ENCODE data around the gene ARHGAP42.

Gene ARHGAP42

DNA sequence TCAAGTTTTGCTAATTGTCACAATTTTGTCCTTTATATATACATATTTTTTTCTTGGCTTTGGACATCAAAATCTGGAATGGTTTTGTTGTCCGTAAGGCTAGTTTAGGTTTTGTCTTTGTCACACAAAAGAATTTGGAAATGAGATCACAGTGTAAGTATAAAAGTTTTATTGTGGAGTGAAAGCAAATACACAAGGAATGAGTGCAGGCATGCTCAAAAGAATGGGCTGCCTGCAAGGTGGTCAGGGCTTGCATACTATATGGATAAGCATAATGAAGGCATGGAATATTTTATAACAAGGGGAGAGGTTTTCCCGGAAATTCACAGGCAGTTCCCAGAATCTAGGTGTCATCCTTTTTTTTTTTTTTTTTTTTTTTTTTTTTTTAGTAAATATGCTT, 150.2 kb downstream of the ARHGAP42 start:
- H3K36me3 ChIP-seq (ENCODE audit: insufficient read depth, low read length), result no peaks in the 10 kb centered on the region
- H3K4me1 ChIP-seq (ENCODE audit: insufficient read depth, low read length), result no peaks in the 10 kb centered on the region
- no peak for TF ChIP-seq EZH2 (IDR thresholded peaks at IDR 0.05; ENCODE audit: borderline replicate concordance, low read depth, low read length, severe bottlenecking)
- TF ChIP-seq, protein P1, sequence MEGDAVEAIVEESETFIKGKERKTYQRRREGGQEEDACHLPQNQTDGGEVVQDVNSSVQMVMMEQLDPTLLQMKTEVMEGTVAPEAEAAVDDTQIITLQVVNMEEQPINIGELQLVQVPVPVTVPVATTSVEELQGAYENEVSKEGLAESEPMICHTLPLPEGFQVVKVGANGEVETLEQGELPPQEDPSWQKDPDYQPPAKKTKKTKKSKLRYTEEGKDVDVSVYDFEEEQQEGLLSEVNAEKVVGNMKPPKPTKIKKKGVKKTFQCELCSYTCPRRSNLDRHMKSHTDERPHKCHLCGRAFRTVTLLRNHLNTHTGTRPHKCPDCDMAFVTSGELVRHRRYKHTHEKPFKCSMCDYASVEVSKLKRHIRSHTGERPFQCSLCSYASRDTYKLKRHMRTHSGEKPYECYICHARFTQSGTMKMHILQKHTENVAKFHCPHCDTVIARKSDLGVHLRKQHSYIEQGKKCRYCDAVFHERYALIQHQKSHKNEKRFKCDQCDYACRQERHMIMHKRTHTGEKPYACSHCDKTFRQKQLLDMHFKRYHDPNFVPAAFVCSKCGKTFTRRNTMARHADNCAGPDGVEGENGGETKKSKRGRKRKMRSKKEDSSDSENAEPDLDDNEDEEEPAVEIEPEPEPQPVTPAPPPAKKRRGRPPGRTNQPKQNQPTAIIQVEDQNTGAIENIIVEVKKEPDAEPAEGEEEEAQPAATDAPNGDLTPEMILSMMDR (IDR thresholded peaks at IDR 0.05; ENCODE audit: borderline replicate concordance, extremely low read depth, low read length, poor library complexity, severe bottlenecking), result no peak
- no peak overlapping the region for H3K27ac ChIP-seq (ENCODE audit: low read length)
- no peak overlapping the region for H3K9ac ChIP-seq (ENCODE audit: low read depth, low read length)
- no peaks in the 10 kb centered on the region for H3K79me2 ChIP-seq (ENCODE audit: insufficient read depth, low read length)
- ATAC-seq (ENCODE audit: insufficient read depth, low read depth) (no peak), DNase-seq (no peak)
- H2AFZ ChIP-seq (ENCODE audit: low read depth, low read length), result no peak overlapping the region
- no peak overlapping the region for H3K4me2 ChIP-seq (ENCODE audit: insufficient read depth, low read length)
- no peaks in the 10 kb centered on the region for H3K9me3 ChIP-seq (ENCODE audit: insufficient read depth, low read length, severe bottlenecking)
- H4K20me1 ChIP-seq (ENCODE audit: insufficient read depth, low read length), result no peaks in the 10 kb centered on the region
- no peak overlapping the region for H3K4me3 ChIP-seq (ENCODE audit: low read depth in 1 of 2, low read length in 2 of 2)
- H3K27me3 ChIP-seq (ENCODE audit: insufficient read depth, low read length, poor library complexity), result no peaks in the 10 kb centered on the region

DNA sequence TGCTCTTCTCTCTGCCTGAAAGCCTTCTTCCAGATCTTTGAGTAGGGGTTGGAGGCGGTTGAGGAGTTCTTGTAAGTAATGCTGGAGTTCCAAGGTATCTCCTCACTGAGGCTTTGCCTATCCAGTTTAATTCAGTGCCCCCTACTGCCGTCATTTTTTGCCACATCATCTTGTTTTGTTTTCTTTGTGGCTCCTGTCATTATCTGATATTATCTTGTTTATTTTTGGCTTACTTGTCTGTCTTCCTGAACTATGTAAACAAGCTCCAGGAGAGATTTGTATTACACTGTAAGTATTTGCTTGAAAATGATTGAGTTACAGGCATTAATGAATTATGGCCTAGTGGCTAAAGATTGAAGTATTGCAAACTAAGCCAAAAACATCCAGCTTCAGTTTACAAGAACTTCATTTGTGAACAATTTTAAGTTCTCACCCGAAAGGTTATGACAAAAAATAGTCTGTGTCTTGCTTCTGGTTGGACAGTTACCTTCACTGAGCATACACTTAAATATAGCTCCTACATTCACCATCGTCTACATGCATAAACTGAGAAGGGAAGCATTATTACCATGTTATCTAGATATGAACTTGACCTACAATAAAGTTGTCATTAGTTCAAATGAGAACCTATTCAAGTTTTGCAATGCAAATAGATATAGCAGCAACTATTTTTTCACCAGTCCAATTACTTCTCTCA, 154.8 kb downstream of the ARHGAP42 start:
- no peaks in the 10 kb centered on the region for H3K27me3 ChIP-seq (ENCODE audit: insufficient read depth, low read length, poor library complexity)
- no peak overlapping the region for H3K9ac ChIP-seq (ENCODE audit: low read depth, low read length)
- TF ChIP-seq EZH2 (IDR thresholded peaks at IDR 0.05; ENCODE audit: borderline replicate concordance, low read depth, low read length, severe bottlenecking), result no peak
- TF ChIP-seq, protein P1 (IDR thresholded peaks at IDR 0.05; ENCODE audit: borderline replicate concordance, extremely low read depth, low read length, poor library complexity, severe bottlenecking), result no peak
- ATAC-seq (ENCODE audit: insufficient read depth, low read depth), result no peak
- no peaks in the 10 kb centered on the region for H4K20me1 ChIP-seq (ENCODE audit: insufficient read depth, low read length)
- H3K79me2 ChIP-seq (ENCODE audit: insufficient read depth, low read length), result no peaks in the 10 kb centered on the region
- no peaks in the 10 kb centered on the region for H3K36me3 ChIP-seq (ENCODE audit: insufficient read depth, low read length)
- DNase-seq, result no peak
- H2AFZ ChIP-seq (ENCODE audit: low read depth, low read length), result no peak overlapping the region
- no peak overlapping the region for H3K27ac ChIP-seq (ENCODE audit: low read length)
- no peaks in the 10 kb centered on the region for H3K9me3 ChIP-seq (ENCODE audit: insufficient read depth, low read length, severe bottlenecking)
- no peak overlapping the region for H3K4me3 ChIP-seq (ENCODE audit: low read depth in 1 of 2, low read length in 2 of 2)
- no peaks in the 10 kb centered on the region for H3K4me1 ChIP-seq (ENCODE audit: insufficient read depth, low read length)
- H3K4me2 ChIP-seq (ENCODE audit: insufficient read depth, low read length), result no peak overlapping the region

DNA sequence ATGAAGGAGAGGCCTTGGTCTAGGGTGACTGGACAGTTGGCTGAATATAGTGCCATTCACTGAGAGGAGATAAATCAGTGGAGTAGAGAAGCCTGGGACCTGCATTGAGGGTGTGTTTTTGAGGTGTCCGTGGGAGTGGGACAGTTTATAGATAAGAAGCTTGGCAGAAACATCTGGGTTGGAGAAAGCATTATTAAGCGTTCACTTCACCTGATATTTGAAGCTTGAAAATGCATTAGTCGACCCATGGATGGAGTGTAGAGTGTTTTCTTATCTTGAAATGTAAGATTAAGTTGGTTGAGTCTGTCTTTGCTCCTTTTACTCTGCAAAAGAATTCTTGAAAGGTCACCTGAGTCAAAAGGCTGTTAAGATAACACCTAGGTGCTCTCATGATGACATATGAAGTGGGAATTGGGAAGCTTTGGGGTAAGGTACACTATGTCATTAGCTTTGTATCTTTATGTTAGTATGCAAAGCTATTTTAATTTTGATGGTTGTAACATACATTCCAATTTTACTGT, 160.7 kb downstream of the ARHGAP42 start:
- Histone ChIP-seq H3K4me2 (ENCODE audit: insufficient read depth, low read length) (no peak overlapping the region), H3K4me1 (ENCODE audit: insufficient read depth, low read length) (no peaks in the 10 kb centered on the region), H3K27ac (ENCODE audit: low read length) (no peak overlapping the region), H3K27me3 (ENCODE audit: insufficient read depth, low read length, poor library complexity) (no peaks in the 10 kb centered on the region), H4K20me1 (ENCODE audit: insufficient read depth, low read length) (peaks cover 2% of the 10 kb centered on the region; the same call in 1 of the 2 replicates), H3K79me2 (ENCODE audit: insufficient read depth, low read length) (no peaks in the 10 kb centered on the region), H3K4me3 (ENCODE audit: low read depth in 1 of 2, low read length in 2 of 2) (no peak overlapping the region), H2AFZ (ENCODE audit: low read depth, low read length) (no peak overlapping the region), H3K9ac (ENCODE audit: low read depth, low read length) (no peak overlapping the region), H3K36me3 (ENCODE audit: insufficient read depth, low read length) (no peaks in the 10 kb centered on the region), H3K9me3 (ENCODE audit: insufficient read depth, low read length, severe bottlenecking) (no peaks in the 10 kb centered on the region)
- TF ChIP-seq EZH2 (IDR thresholded peaks at IDR 0.05; ENCODE audit: borderline replicate concordance, low read depth, low read length, severe bottlenecking), result no peak
- TF ChIP-seq, protein P1 (IDR thresholded peaks at IDR 0.05; ENCODE audit: borderline replicate concordance, extremely low read depth, low read length, poor library complexity, severe bottlenecking), result no peak
- no peak for DNase-seq
- no peak for ATAC-seq (ENCODE audit: insufficient read depth, low read depth)

Measured in DND-41 (cell line).